ENCODE results near the gene NFIB.

The NFIB gene

GRCh38 chr9:14256588-14256987 is 57.4 kb downstream of the NFIB start:
- peak overlapping the region; percentile 38 for H3K27ac ChIP-seq (ENCODE audit: low read depth, low read length)
- H3K36me3 ChIP-seq (ENCODE audit: control insufficient read depth, insufficient read depth, low read length), result no peaks in the 10 kb centered on the region
- H3K4me1 ChIP-seq (ENCODE audit: control insufficient read depth, insufficient read depth, low read length), result peaks cover 23% of the 10 kb centered on the region
- no peak overlapping the region for H3K4me3 ChIP-seq (ENCODE audit: low read length)
- H3K27me3 ChIP-seq (ENCODE audit: control insufficient read depth, insufficient read depth, low read length), result no peaks in the 10 kb centered on the region
- H3K9ac ChIP-seq (ENCODE audit: low read length), result no peak overlapping the region

GRCh38 chr9:14251154-14252071 is 62.5 kb downstream of the NFIB start:
- H3K4me1 ChIP-seq (ENCODE audit: control insufficient read depth, insufficient read depth, low read length), result peaks cover 14% of the 10 kb centered on the region
- H3K27ac ChIP-seq (ENCODE audit: low read depth, low read length), result no peak overlapping the region
- H3K36me3 ChIP-seq (ENCODE audit: control insufficient read depth, insufficient read depth, low read length), result no peaks in the 10 kb centered on the region
- H3K27me3 ChIP-seq (ENCODE audit: control insufficient read depth, insufficient read depth, low read length), result no peaks in the 10 kb centered on the region
- peak overlapping the region; percentile 5 for H3K4me3 ChIP-seq (ENCODE audit: low read length)
- H3K9ac ChIP-seq (ENCODE audit: low read length), result no peak overlapping the region

- H3K36me3 ChIP-seq (ENCODE audit: control insufficient read depth, insufficient read depth, low read length), result no peaks in the 10 kb centered on the region
- H3K27me3 ChIP-seq (ENCODE audit: control insufficient read depth, insufficient read depth, low read length), result no peaks in the 10 kb centered on the region
- no peak overlapping the region for H3K4me3 ChIP-seq (ENCODE audit: low read length)
- H3K27ac ChIP-seq (ENCODE audit: low read depth, low read length), result no peak overlapping the region
- no peak overlapping the region for H3K9ac ChIP-seq (ENCODE audit: low read length)
- peaks cover 12% of the 10 kb centered on the region for H3K4me1 ChIP-seq (ENCODE audit: control insufficient read depth, insufficient read depth, low read length)
These were observed 63.2 kb downstream of the NFIB start for GRCh38 chr9:14250794-14251153.

- Histone ChIP-seq H3K9ac (ENCODE audit: low read length) (no peak overlapping the region), H3K27me3 (ENCODE audit: control insufficient read depth, insufficient read depth, low read length) (no peaks in the 10 kb centered on the region), H3K27ac (ENCODE audit: low read depth, low read length) (no peak overlapping the region), H3K4me3 (ENCODE audit: low read length) (no peak overlapping the region), H3K4me1 (ENCODE audit: control insufficient read depth, insufficient read depth, low read length) (peaks cover 12% of the 10 kb centered on the region), H3K36me3 (ENCODE audit: control insufficient read depth, insufficient read depth, low read length) (no peaks in the 10 kb centered on the region)
These were observed 64.4 kb downstream of the NFIB start for GRCh38 chr9:14249527-14249926.

GRCh38 chr9:14248149-14248548 is 65.8 kb downstream of the NFIB start:
- Histone ChIP-seq H3K4me1 (ENCODE audit: control insufficient read depth, insufficient read depth, low read length) (peaks cover 12% of the 10 kb centered on the region), H3K27me3 (ENCODE audit: control insufficient read depth, insufficient read depth, low read length) (no peaks in the 10 kb centered on the region), H3K9ac (ENCODE audit: low read length) (no peak overlapping the region), H3K36me3 (ENCODE audit: control insufficient read depth, insufficient read depth, low read length) (no peaks in the 10 kb centered on the region), H3K27ac (ENCODE audit: low read depth, low read length) (no peak overlapping the region), H3K4me3 (ENCODE audit: low read length) (no peak overlapping the region)

- Histone ChIP-seq H3K4me3 (ENCODE audit: low read length) (no peak overlapping the region), H3K9ac (ENCODE audit: low read length) (no peak overlapping the region), H3K27me3 (ENCODE audit: control insufficient read depth, insufficient read depth, low read length) (no peaks in the 10 kb centered on the region), H3K27ac (ENCODE audit: low read depth, low read length) (no peak overlapping the region), H3K36me3 (ENCODE audit: control insufficient read depth, insufficient read depth, low read length) (no peaks in the 10 kb centered on the region), H3K4me1 (ENCODE audit: control insufficient read depth, insufficient read depth, low read length) (peaks cover 12% of the 10 kb centered on the region)
These were observed 66.4 kb downstream of the NFIB start for GRCh38 chr9:14247577-14247976.

GRCh38 chr9:14246951-14247350 is 67.0 kb downstream of the NFIB start:
- Histone ChIP-seq H3K9ac (ENCODE audit: low read length) (no peak overlapping the region), H3K4me3 (ENCODE audit: low read length) (no peak overlapping the region), H3K4me1 (ENCODE audit: control insufficient read depth, insufficient read depth, low read length) (peaks cover 12% of the 10 kb centered on the region), H3K27ac (ENCODE audit: low read depth, low read length) (no peak overlapping the region), H3K27me3 (ENCODE audit: control insufficient read depth, insufficient read depth, low read length) (no peaks in the 10 kb centered on the region), H3K36me3 (ENCODE audit: control insufficient read depth, insufficient read depth, low read length) (no peaks in the 10 kb centered on the region)

GRCh38 chr9:14245901-14246525 is 67.9 kb downstream of the NFIB start:
- no peaks in the 10 kb centered on the region for H3K27me3 ChIP-seq (ENCODE audit: control insufficient read depth, insufficient read depth, low read length)
- peaks cover 3% of the 10 kb centered on the region for H3K4me1 ChIP-seq (ENCODE audit: control insufficient read depth, insufficient read depth, low read length)
- H3K27ac ChIP-seq (ENCODE audit: low read depth, low read length), result no peak overlapping the region
- no peaks in the 10 kb centered on the region for H3K36me3 ChIP-seq (ENCODE audit: control insufficient read depth, insufficient read depth, low read length)
- H3K9ac ChIP-seq (ENCODE audit: low read length), result no peak overlapping the region
- H3K4me3 ChIP-seq (ENCODE audit: low read length), result no peak overlapping the region

- peaks cover 6% of the 10 kb centered on the region for H3K4me1 ChIP-seq (ENCODE audit: control insufficient read depth, insufficient read depth, low read length)
- no peak overlapping the region for H3K4me3 ChIP-seq (ENCODE audit: low read length)
- no peaks in the 10 kb centered on the region for H3K27me3 ChIP-seq (ENCODE audit: control insufficient read depth, insufficient read depth, low read length)
- no peak overlapping the region for H3K9ac ChIP-seq (ENCODE audit: low read length)
- H3K27ac ChIP-seq (ENCODE audit: low read depth, low read length), result no peak overlapping the region
- H3K36me3 ChIP-seq (ENCODE audit: control insufficient read depth, insufficient read depth, low read length), result no peaks in the 10 kb centered on the region
These were observed 70.4 kb downstream of the NFIB start for GRCh38 chr9:14243514-14244042.

- H3K9ac ChIP-seq (ENCODE audit: low read length), result no peak overlapping the region
- no peaks in the 10 kb centered on the region for H3K27me3 ChIP-seq (ENCODE audit: control insufficient read depth, insufficient read depth, low read length)
- no peaks in the 10 kb centered on the region for H3K36me3 ChIP-seq (ENCODE audit: control insufficient read depth, insufficient read depth, low read length)
- H3K4me1 ChIP-seq (ENCODE audit: control insufficient read depth, insufficient read depth, low read length), result peaks cover 8% of the 10 kb centered on the region
- no peak overlapping the region for H3K27ac ChIP-seq (ENCODE audit: low read depth, low read length)
- no peak overlapping the region for H3K4me3 ChIP-seq (ENCODE audit: low read length)
These were observed 71.7 kb downstream of the NFIB start for GRCh38 chr9:14242150-14242805.

- no peaks in the 10 kb centered on the region for H3K36me3 ChIP-seq (ENCODE audit: control insufficient read depth, insufficient read depth, low read length)
- H3K4me3 ChIP-seq (ENCODE audit: low read length), result no peak overlapping the region
- no peaks in the 10 kb centered on the region for H3K27me3 ChIP-seq (ENCODE audit: control insufficient read depth, insufficient read depth, low read length)
- no peak overlapping the region for H3K27ac ChIP-seq (ENCODE audit: low read depth, low read length)
- no peak overlapping the region for H3K9ac ChIP-seq (ENCODE audit: low read length)
- H3K4me1 ChIP-seq (ENCODE audit: control insufficient read depth, insufficient read depth, low read length), result peaks cover 10% of the 10 kb centered on the region
These were observed 73.4 kb downstream of the NFIB start for GRCh38 chr9:14240537-14240936.

GRCh38 chr9:14238518-14238917 is 75.4 kb downstream of the NFIB start:
- Histone ChIP-seq H3K4me3 (ENCODE audit: low read length) (no peak overlapping the region), H3K36me3 (ENCODE audit: control insufficient read depth, insufficient read depth, low read length) (no peaks in the 10 kb centered on the region), H3K27ac (ENCODE audit: low read depth, low read length) (no peak overlapping the region), H3K9ac (ENCODE audit: low read length) (no peak overlapping the region), H3K4me1 (ENCODE audit: control insufficient read depth, insufficient read depth, low read length) (peaks cover 10% of the 10 kb centered on the region), H3K27me3 (ENCODE audit: control insufficient read depth, insufficient read depth, low read length) (no peaks in the 10 kb centered on the region)
